Measurements from ENCODE around the gene ME3.

GRCh38 chr11:86582898-86583297 is 89.5 kb downstream of the ME3 start:
- TF ChIP-seq EP300 (IDR thresholded peaks at IDR 0.05), result no peak
- TF ChIP-seq POLR2AphosphoS5 (IDR thresholded peaks at IDR 0.05), result no peak
- TF ChIP-seq, protein P1, sequence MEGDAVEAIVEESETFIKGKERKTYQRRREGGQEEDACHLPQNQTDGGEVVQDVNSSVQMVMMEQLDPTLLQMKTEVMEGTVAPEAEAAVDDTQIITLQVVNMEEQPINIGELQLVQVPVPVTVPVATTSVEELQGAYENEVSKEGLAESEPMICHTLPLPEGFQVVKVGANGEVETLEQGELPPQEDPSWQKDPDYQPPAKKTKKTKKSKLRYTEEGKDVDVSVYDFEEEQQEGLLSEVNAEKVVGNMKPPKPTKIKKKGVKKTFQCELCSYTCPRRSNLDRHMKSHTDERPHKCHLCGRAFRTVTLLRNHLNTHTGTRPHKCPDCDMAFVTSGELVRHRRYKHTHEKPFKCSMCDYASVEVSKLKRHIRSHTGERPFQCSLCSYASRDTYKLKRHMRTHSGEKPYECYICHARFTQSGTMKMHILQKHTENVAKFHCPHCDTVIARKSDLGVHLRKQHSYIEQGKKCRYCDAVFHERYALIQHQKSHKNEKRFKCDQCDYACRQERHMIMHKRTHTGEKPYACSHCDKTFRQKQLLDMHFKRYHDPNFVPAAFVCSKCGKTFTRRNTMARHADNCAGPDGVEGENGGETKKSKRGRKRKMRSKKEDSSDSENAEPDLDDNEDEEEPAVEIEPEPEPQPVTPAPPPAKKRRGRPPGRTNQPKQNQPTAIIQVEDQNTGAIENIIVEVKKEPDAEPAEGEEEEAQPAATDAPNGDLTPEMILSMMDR (IDR thresholded peaks at IDR 0.05), result no peak
- no peak for TF ChIP-seq POLR2A (IDR thresholded peaks at IDR 0.05)

All from gastroesophageal sphincter (tissue), 3 donors.